GM21526 (cell line): ENCODE results near the gene GPATCH3.
"Not testable (repeated sequence)": the region's sequence is repeated elsewhere in the genome, so short reads cannot be mapped to it uniquely, and the experiment has no call there.

Experiments used
- ATAC-seq: cut with Tn5 transposase; IDR thresholded peaks from one replicate; pipeline ENCODE4 v1.9.1; 2021; ENCODE audit warnings: moderate library complexity; ENCODE audit not compliant: unreplicated experiment, low FRiP score

Gene GPATCH3

DNA sequence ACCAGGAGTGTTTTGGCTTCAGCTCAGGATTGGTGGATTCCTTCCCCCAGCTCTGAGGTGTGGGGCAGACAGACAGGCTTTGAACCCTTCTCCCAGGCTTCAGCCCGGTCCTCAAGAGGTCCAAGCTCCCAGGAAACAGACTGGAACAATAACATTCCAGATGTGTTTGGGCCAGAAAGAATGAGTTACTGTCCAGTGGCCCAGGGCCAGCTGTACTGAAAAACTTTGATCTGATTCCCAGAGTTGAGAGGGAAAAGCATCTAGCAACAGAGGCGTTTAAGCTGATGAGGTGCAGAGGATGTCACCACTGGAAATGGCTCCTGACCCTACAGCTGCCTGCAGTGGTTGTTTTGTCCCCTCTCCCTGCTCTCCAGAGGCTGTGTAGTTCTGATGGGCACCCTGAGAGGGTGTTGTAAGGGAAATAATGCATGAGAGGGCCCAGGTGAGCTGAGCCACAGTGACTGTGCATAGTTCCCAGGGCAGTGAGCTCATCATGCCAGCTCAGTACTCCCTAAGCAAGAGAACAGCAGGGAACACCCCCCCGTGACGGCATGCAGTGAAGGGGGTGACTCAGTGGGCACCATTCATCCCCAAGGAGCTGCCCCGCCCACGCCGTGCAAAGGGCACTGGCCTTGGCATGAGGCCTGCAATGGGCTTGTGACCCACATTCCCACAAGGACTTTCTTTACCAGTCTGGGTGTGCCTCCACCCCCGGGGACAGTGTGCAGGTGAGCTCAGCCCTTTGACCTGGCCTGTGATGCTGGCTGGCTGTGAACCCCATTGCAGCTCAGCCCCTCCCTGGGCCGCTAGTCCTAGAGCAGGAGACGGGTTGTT lies 51.1 kb downstream of the GPATCH3 start:
- ATAC-seq = no peak

DNA sequence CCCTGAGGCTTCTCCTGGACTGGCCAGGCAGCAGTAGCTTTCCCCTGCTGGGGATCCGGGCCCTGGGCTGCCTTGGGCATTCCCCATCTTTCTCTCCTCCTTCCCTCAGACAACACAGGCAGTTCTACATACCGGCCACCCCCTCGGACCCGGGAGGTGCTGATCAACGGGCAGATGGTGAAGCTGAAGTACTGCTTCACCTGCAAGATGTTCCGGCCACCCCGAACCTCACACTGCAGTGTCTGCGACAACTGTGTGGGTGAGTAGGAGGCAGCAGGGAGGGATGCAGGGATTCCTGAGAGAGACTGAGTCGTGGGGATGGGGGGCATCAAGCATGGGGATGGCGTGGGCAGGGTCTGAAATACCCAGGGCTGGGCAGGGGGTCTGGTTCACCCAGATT lies 51.8 kb downstream of the GPATCH3 start:
- ATAC-seq = no peak

DNA sequence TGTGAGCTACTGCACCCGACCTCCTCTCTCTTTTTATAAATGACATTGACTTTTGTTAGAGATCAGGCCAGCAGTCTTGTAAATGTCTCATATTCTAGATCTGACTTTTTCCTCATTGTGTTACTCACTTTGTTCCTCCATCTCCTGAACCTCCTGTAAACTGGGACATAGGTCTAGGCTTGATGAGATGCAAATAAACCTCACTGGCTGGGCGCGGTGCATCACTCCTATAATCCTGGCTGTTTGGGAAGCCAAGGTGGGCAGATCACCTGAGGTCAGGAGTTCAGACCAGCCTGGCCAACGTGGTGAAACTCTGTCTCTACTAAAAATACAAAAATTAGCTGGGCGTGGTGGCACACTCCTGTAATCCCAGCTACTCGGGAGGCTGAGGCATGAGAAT lies 52.4 kb downstream of the GPATCH3 start:
- ATAC-seq = not testable (repeated sequence)

DNA sequence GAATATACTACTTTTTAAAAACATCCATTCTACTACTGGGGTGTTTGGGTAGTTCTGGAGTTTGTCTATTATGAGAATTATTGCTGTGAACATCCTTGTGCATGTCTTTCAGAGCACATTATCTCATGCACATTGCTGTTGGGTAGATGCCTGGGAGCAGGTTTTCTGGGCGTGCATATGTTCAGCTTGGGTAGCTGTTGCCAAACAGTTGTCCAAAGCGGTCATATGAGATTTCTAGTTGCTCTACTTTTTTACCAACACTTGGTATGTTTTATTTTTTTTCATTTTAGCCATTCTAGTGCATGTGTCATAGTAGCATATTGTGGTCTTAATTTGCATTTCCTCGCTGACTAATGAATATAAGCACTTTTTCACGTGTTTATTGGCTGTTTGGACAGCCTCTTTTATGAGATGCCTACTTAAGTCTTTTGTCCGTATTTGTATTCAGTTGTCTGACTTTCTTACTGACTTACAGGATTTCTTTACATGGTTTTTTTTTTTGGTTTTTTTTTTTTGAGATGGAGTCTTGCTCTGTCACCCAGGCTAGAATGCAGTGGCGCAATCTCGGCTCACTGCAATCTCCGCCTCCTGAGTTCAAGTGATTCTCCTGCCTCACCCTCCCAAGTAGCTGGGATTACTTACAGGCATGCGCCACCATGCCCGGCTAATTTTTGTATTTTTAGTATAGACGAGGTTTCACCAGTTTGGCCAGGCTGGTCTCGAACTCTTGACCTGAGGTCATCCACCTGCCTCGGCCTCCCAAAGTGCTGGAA lies 55.7 kb downstream of the GPATCH3 start:
- ATAC-seq = no peak
